Epithelial cell of proximal tubule (primary cell): Measurements from ENCODE around the gene REXO5. TPM values are rescaled to one million over a fixed set of nuclear protein-coding genes. Genes with fewer than 3 reads are reported as not detected.

Source experiments
- DNase-seq: peaks from one replicate; pipeline ENCODE4 v3.0.0-alpha.2; 2011; ENCODE audit warnings: low read depth
- H3K4me3 ChIP-seq: 2 replicates; pipeline ENCODE4 v1.5.1; 2011; ENCODE audit warnings: low read depth, mild to moderate bottlenecking, low read length
- CTCF ChIP-seq: conservative IDR thresholded peaks from 2 replicates; pipeline ENCODE4 v1.5.1; 2012; ENCODE audit warnings: low read depth, mild to moderate bottlenecking, low read length
- total RNA-seq: library from RNA; depleted of rRNA; stranded (reverse); fragments of >200 nt; gene quantifications from 2 replicates; pipeline ENCODE4 v1.2.3, GENCODE V29; 2015

REXO5 gene
- total RNA-seq, 1 donor from 2014 or later, result 6.5 TPM

- DNase-seq, result no peak
- no peak overlapping the region for H3K4me3 ChIP-seq
- no peak for TF ChIP-seq CTCF
Measured at GRCh38 chr16:20830372-20830771, 24.0 kb downstream of the REXO5 start.

GRCh38 chr16:20833086-20833485 lies 26.8 kb downstream of the REXO5 start:
- no peak overlapping the region for H3K4me3 ChIP-seq
- TF ChIP-seq CTCF, result no peak
- no peak for DNase-seq

GRCh38 chr16:20838240-20838639 lies 31.9 kb downstream of the REXO5 start:
- H3K4me3 ChIP-seq, result no peak overlapping the region
- no peak for TF ChIP-seq CTCF
- DNase-seq, result no peak

- H3K4me3 ChIP-seq, result no peak overlapping the region
- no peak for TF ChIP-seq CTCF
- no peak for DNase-seq
Measured at GRCh38 chr16:20839504-20839903, 33.2 kb downstream of the REXO5 start.

- DNase-seq, result no peak
- H3K4me3 ChIP-seq, result no peak overlapping the region
- no peak for TF ChIP-seq CTCF
Measured at GRCh38 chr16:20844054-20844453, 37.7 kb downstream of the REXO5 start.

- TF ChIP-seq CTCF, result no peak
- no peak for DNase-seq
- no peak overlapping the region for H3K4me3 ChIP-seq
Measured at GRCh38 chr16:20844588-20844987, 38.3 kb downstream of the REXO5 start.

- DNase-seq, result no peak
- no peak overlapping the region for H3K4me3 ChIP-seq
- TF ChIP-seq CTCF, result no peak
Measured at GRCh38 chr16:20846030-20846429, 39.7 kb downstream of the REXO5 start.
